PC-9 (cell line): Measurements from ENCODE around the gene PDLIM5. TPM values are rescaled to one million over a fixed set of nuclear protein-coding genes. Genes with fewer than 3 reads are reported as not detected.

ENCODE experiments used
- BruUV-seq: library from RNA; stranded (reverse); fragments of 400-500 nt; replicated peaks from 2 replicates; lab custom pipeline; 2021; lab: Mats Ljungman, UMichigan
- CTCF ChIA-PET: fragments of 300-600 bp; sonication (Branson Sonifier 250); formaldehyde crosslinking; loops from one replicate; lab custom pipeline; 2022; ENCODE audit warnings: antibody characterized with exemption; lab: Charles Lee
- POLR2A ChIA-PET: fragments of 300-600 bp; sonication (Branson Sonifier 250); formaldehyde crosslinking; loops from one replicate; lab custom pipeline; 2022; ENCODE audit warnings: antibody characterized with exemption; ENCODE audit not compliant: unreplicated experiment; lab: Charles Lee
- DNase-seq, 2 experiments: peaks; one replicate each; pipeline versions ENCODE4 v3.0.0 to v3.0.0-alpha.2; 2015 to 2022; ENCODE audit warnings: mixed read lengths in 1 of 2
- H2AFZ ChIP-seq: fragments of 200-600 bp; sonication (generic); 2 replicates; pipeline ENCODE4 v1.8.1; 2017; ENCODE audit warnings: antibody characterized with exemption
- H3F3A ChIP-seq: fragments of 200-600 bp; sonication (generic); 2 replicates; pipeline ENCODE4 v1.8.1; 2017; ENCODE audit warnings: antibody characterized with exemption, mild to moderate bottlenecking, low read depth; ENCODE audit not compliant: insufficient read depth
- H3K27ac ChIP-seq: fragments of 200-600 bp; sonication (generic); 2 replicates; pipeline ENCODE4 v1.6.1; 2016; ENCODE audit warnings: mixed run types
- H3K27me3 ChIP-seq: fragments of 200-600 bp; sonication (generic); 2 replicates; pipeline ENCODE4 v1.6.1; 2016; ENCODE audit warnings: low read depth, mixed run types; ENCODE audit not compliant: insufficient read depth
- H3K36me3 ChIP-seq: fragments of 200-600 bp; sonication (generic); 2 replicates; pipeline ENCODE4 v1.6.1; 2016; ENCODE audit warnings: low read depth, mixed run types
- H3K4me1 ChIP-seq: fragments of 200-600 bp; sonication (generic); replicated peaks from 2 replicates; pipeline ENCODE4 v1.6.1; 2016; ENCODE audit warnings: mixed run types; ENCODE audit not compliant: insufficient read depth
- H3K4me2 ChIP-seq: fragments of 200-600 bp; sonication (generic); 2 replicates; pipeline ENCODE4 v1.6.1; 2017; ENCODE audit warnings: mixed run types
- H3K4me3 ChIP-seq: fragments of 200-600 bp; sonication (generic); 2 replicates; pipeline ENCODE4 v1.6.1; 2016; ENCODE audit warnings: mixed run types
- H3K79me2 ChIP-seq: fragments of 200-600 bp; sonication (generic); 2 replicates; pipeline ENCODE4 v1.6.1; 2017; ENCODE audit warnings: low read depth, mixed run types
- H3K9me2 ChIP-seq: fragments of 200-600 bp; sonication (generic); 2 replicates; pipeline ENCODE4 v1.8.1; 2017; ENCODE audit warnings: mild to moderate bottlenecking; ENCODE audit not compliant: insufficient read depth
- H3K9me3 ChIP-seq: fragments of 200-600 bp; sonication (generic); 2 replicates; pipeline ENCODE4 v1.8.1; 2016; ENCODE audit warnings: low read depth; ENCODE audit not compliant: insufficient read depth
- H4K20me1 ChIP-seq: fragments of 200-600 bp; sonication (generic); 2 replicates; pipeline ENCODE4 v1.8.1; 2017; ENCODE audit not compliant: insufficient read depth
- CTCF ChIP-seq: fragments of 200-600 bp; sonication (generic); conservative IDR thresholded peaks from 2 replicates; pipeline ENCODE4 v1.6.1; 2017; ENCODE audit warnings: mixed run types, antibody characterized with exemption, mild to moderate bottlenecking, moderate library complexity
- EZH2 ChIP-seq: fragments of 200-600 bp; sonication (generic); IDR thresholded peaks from 2 replicates; pipeline ENCODE4 v1.8.0; 2017; ENCODE audit warnings: antibody characterized with exemption, low read depth
- intact Hi-C: fragments of 100-400 bp; cut with micrococcal nuclease; formaldehyde crosslinking; loops from one replicate; pipeline ENCODE4 v1.10.0; 2022; ENCODE audit not compliant: unreplicated experiment
- total RNA-seq: library from RNA; stranded (reverse); gene quantifications from 2 replicates; pipeline ENCODE4 v1.2.3, GENCODE V29; 2021

Gene PDLIM5
- total RNA-seq, 1 experiment from 2014 or later: 130 TPM

GRCh38 chr4:94698187-94698586 is 246.4 kb downstream of the PDLIM5 start:
- POLR2A ChIA-PET: no interaction called here
- Histone ChIP-seq H3K27ac (no peak overlapping the region), H3K4me1 (no peaks in the 10 kb centered on the region), H3K9me2 (no peaks in the 10 kb centered on the region), H3K9me3 (no peaks in the 10 kb centered on the region), H2AFZ (no peak overlapping the region), H3K4me3 (no peak overlapping the region), H3K79me2 (no peaks in the 10 kb centered on the region), H3K4me2 (no peak overlapping the region), H3K36me3 (no peaks in the 10 kb centered on the region), H3K27me3 (no peaks in the 10 kb centered on the region), H4K20me1 (no peaks in the 10 kb centered on the region), H3F3A (no peaks in the 10 kb centered on the region)
- no TSS peak for BruUV-seq
- intact Hi-C loops: no loop called here
- CTCF ChIA-PET: no interaction called here
- no peak for DNase-seq
- TF ChIP-seq CTCF: no peak
- no peak for TF ChIP-seq EZH2

GRCh38 chr4:94700298-94700697 is 248.6 kb downstream of the PDLIM5 start:
- H3K9me3 ChIP-seq: no peaks in the 10 kb centered on the region
- no peak overlapping the region for H2AFZ ChIP-seq
- CTCF ChIA-PET: interaction anchor here (0.6 kb wide), 1 partner anchor 832 kb away, joined by 3 read pairs; no protein-coding TSS in a partner anchor

GRCh38 chr4:94701631-94702300 is 250.0 kb downstream of the PDLIM5 start:
- ChIA-PET POLR2A (no interaction called here), CTCF (no interaction called here)
- Histone ChIP-seq H3K9me3 (no peaks in the 10 kb centered on the region), H3K79me2 (no peaks in the 10 kb centered on the region), H3F3A (no peaks in the 10 kb centered on the region), H3K9me2 (no peaks in the 10 kb centered on the region), H3K4me1 (no peaks in the 10 kb centered on the region), H3K27me3 (no peaks in the 10 kb centered on the region), H3K4me3 (no peak overlapping the region), H3K36me3 (no peaks in the 10 kb centered on the region), H3K27ac (no peak overlapping the region), H2AFZ (no peak overlapping the region), H4K20me1 (no peaks in the 10 kb centered on the region), H3K4me2 (no peak overlapping the region)
- BruUV-seq: no TSS peak
- TF ChIP-seq EZH2: no peak
- TF ChIP-seq CTCF: no peak
- no peak for DNase-seq
- intact Hi-C loops: no loop called here

More at GRCh38 chr4:94700298-94700697, 248.6 kb downstream of the PDLIM5 start:
- no TSS peak for BruUV-seq
- Histone ChIP-seq H3K27ac (no peak overlapping the region), H3K4me2 (no peak overlapping the region), H3K36me3 (no peaks in the 10 kb centered on the region), H4K20me1 (no peaks in the 10 kb centered on the region), H3K4me1 (no peaks in the 10 kb centered on the region), H3K4me3 (no peak overlapping the region), H3K9me2 (no peaks in the 10 kb centered on the region), H3K79me2 (no peaks in the 10 kb centered on the region), H3F3A (no peaks in the 10 kb centered on the region), H3K27me3 (no peaks in the 10 kb centered on the region)
- POLR2A ChIA-PET: no interaction called here
- intact Hi-C loops: no loop called here
- TF ChIP-seq CTCF: no peak
- TF ChIP-seq EZH2: no peak
- DNase-seq: no peak
